ENCODE results near the gene EXOC6B.

EXOC6B gene

DNA sequence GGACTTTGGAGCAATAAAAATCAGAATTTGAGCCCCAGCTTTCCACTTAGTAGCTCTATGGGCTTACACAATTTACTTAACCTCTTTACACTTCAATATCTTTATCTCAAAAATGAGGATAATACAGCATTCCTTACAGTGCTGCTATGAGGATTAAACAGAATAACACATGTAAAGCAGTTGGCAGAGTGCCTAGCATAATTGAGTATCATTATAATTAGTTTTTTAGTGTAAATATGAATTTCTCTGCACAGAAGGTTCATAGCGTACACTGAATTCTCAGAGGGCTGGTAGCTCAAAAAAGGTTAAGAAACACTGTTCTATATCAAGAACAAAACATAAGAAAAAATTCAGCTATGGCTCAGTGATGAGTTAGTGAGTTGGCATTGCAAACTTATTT lies 487.8 kb downstream of the EXOC6B start:
- DNase-seq, result no peak

DNA sequence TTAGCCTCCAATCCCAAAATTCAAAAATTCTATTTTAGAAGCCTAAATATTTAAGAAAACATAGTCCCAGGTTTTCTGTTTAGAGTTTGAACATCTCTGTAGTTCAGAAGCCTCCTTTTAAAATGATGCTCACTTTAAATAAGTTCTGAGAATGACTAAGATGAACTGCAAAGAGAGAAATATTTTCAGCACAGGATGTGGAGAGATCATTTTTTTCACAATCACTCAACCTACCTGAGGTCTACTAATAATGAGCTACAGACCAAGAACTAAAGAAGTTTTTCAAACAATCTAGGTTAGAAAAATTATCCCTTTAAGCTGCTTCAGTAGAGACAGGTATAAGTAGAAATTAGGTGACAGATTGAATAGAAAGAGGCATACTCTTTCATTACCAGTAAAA lies 493.1 kb downstream of the EXOC6B start:
- DNase-seq, result no peak

DNA sequence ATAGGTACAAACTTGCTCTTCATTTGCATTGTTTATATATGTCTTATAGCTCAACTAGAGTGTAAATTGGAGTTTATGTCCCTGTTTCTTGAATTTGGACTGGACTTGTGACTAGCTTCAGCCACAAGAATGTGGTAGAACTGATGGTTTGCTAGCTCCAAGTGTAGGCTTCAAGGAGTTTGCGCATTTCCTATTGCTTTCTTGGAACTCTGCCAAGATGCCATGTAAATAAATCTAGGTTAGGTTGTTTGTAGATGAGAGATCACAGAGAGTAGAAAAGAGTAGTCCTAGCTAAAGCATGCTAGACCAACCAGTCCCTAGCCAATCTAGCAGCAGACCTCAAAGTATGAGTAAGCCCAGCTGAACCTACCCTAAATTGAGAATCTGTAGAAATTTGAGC lies 495.2 kb downstream of the EXOC6B start:
- no peak for DNase-seq

DNA sequence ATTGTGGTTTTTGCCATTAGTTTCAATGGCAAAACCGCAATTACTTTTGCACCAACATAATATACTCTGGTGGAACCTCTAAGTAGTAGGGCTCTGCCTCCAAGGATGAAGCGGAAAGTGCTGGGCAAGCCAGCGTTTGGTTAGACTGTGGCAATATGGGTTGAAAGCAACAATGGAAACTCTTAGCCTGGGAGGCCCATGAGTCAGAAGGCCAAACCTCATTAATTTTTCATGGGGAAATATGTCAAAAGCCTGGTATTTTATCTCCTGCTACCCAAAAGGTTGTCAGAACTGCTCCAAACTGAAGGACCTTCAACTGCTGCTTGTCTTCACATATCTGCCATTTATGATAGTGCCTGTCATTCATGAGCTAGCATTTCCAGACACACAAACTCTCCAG lies 499.1 kb downstream of the EXOC6B start:
- no peak for DNase-seq

DNA sequence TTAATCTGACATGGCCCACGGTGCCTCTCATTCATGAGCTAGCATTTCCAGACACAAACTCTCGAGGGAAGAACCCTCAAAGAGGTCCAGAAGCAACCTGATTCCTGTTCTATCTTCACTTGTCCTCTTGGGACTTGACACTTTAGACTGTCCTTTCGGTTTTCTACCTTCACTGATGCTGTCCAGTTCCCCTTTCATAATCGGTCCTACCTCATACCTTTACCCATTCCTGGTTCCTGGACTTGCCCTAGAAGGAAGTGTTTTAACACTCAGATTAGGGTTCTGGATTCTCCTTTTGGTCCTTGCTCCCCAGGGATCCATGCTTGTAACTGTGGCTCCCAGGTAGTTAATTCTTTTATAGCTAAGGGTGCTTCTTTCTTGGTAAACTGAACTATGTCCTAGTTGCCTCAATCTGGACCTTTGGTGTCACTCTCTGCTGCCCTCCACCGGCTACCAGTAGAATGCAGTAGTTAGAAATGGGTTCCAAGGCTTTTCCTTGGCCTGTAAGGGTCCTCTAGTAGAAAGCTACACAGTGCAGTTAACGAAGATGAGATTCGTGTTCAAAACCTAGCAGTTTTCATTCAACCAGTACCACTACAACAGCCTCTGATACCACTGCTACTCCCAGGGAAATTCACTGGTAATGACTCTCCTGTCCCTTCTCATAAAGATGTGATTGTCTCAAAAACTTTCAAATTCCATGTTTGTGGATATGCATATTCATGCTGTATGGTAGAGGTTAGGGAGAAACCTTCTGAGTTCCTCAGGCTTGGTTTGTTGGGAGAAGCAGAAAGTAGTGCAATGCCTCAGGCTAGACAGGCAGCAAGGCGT lies 500.0 kb downstream of the EXOC6B start:
- no peak for DNase-seq

DNA sequence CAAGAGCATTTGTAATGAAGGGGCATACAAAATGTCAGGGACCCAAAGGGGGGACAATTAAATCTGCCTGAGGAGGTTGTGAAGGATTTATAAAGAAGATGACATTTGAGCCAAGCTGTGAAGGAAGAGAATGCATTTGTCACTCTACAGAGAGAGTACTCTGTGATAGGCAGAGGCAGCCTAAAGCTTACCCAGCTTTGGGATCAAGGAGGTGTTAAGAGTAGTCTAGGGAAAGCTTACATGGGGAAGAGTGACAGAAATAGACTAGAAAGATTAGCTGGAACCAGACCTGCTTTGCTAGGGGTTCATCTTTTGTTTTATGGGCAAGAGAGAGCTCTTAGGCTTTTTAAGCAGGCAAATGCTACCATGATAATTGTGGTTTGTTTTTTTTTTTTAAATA lies 509.1 kb downstream of the EXOC6B start:
- no peak for DNase-seq

DNA sequence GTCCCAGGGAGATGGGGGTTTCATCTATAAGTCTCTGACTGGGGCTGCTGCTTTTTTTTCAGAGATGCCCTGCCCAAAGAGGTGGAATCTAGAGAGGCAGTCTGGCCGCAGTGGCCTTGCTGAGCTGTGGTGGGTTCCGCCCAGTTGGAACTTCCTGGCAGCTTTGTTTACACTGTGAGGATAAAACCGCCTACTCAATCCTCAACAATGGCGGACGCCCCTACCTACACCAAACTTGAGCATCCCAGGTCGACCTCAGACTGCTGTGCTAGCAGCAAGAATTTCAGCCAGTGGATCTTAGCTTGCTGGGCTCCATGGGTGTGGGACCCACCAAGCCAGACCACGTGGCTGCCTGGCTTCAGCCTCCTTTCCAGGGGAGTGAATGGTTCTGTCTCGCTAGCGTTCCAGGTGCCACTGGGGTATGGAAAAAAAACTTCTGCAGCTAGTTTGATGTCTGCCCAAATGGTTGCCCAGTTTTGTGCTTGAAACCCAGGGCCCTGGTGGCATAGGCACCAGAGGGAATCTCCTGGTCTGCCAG lies 525.6 kb downstream of the EXOC6B start:
- no peak for DNase-seq

DNA sequence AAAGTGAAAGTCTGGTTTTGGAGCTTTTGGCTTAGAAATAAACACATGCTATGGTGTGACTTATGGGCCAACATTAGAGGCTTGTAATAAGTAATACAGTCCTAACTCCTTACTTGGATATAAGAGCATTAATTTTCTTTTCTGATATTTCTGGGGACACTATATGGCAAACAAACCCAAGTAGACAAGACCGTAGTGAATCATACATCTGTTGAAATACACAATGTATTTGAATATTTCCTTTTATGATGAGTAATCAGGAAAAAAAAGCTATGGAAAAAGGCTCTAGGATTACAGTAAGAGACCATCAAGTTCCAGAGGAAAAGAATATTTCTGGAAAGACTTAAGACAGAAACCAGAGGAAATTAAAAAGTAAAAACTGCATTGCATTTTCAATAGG lies 532.2 kb downstream of the EXOC6B start:
- no peak for DNase-seq

DNA sequence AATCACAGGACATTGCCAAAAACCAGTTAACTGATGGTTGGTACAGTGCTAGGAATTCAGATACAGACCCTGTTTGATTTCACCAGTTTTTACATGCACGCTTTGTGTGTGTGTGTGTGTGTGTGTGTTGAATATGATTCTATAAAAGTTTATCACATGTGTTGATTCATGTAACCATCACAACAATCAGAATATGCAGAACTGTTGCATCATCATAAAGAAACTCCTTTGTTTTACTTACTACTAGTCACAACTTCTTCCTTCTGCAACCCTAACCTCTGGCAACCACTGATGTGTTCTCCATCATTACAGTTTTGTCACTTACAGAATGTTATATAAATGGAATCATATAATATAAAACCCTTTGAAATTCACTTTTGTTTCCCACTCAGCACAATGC lies 533.4 kb downstream of the EXOC6B start:
- no peak for DNase-seq

DNA sequence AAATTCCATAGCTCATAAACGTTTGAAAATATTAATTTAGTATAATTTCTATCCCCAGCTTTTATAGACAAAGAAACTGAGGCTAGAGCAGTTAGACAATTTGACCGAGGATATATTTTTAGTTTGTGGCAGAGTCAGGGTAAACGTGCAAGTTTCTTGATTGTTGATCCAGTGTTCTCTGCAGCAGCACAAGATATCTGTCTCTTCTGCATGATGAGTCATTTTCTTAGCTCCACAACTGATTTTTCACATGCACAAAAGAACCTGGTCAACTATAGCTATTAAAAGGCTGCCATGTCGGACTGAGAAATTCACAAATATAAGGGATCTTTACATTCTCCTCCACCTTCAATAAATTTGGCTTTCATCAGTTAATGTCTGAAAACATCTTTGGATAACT lies 534.8 kb downstream of the EXOC6B start:
- DNase-seq, result no peak

DNA sequence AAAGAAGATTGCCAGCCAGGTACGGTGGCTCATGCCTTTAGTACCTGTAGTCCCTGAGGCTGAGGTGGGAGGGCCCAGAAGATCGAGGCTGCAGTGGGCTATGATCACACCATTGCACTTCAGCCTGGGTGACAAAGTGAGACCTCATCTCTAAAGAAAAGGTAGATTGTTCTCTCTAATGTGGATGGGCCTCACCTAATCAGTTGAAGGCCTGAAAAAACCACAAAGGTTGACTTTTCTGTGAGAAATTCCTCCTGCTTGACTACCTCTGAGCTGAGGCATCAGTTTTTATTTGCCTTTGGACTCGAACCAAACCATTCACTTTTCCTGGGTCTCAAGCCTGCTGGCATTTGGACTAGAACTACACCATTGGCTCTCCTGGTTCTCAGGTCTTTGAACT lies 536.1 kb downstream of the EXOC6B start:
- DNase-seq, result no peak

DNA sequence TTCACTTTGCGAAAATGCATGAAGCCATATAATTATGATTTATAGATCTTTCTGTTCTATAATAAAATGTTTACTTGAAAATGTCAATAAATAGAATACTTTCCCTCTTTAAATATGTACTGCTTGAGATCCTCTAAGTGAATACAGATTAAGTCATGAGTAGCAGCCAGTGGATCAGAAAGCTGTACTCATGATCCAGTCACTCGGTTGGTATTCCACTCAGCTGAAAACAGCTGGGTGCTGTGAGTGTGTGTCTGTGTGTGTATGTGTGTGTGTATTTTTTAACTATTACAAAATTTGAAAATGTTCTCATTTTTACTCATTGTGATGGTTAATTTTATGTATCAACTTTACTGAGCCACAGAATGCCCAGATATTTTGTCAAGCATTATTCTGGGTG lies 536.5 kb downstream of the EXOC6B start:
- DNase-seq, result no peak

DNA sequence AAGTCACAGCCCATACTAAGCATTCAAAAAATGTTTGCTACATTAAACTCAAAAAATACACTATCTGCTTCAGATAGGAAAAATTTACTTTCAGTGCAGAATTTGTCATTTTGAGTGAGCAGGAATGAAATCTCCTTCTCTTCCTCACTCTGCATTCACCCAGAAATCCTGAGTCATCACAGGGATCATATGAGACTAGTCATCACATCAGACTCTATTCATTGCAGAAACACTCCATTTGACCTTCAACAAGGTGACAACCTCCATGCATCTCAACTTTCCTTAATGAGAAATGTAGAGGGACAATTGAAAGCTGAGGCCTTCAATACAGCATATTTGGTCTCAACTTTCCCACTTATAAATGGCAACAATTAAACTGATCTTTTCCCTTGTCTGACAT lies 547.8 kb downstream of the EXOC6B start:
- DNase-seq, result no peak

DNA sequence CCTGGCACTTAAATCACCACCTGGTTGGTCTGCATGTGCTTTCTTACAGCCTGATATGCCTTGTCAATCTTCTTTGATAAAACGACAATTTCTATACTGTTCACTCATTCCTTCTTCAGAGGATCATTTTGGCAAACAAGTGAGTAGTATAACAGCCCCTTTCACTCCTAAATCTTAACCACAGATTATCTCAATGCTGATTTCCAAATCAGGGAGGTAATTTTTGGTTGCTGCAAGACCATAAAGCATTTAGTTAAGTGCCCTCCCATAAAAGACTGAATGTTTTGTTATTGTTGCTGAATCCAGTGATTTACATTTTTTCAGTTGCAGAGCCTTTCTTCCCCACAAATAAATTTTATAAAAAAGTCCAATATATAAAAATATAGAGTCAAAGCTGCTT lies 549.0 kb downstream of the EXOC6B start:
- DNase-seq, result no peak

DNA sequence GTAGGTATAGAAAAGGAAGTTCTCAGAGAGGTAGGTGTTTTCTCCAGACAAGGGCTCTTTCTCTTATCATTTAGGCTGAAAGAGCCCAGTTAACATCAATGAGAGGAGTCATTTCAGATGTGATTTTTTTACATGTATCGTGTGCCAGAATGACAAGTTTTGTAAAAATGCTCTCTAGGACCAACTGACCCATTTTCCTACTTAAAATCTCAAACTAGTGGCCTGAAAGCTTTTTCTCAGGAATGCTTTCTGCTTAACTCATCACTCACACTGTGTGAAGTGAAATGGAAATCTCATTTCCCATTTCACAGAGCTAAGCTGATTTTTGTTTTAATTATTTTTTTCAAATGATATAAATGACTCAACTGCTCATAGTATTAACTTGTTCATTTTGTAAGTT lies 549.5 kb downstream of the EXOC6B start:
- DNase-seq, result no peak

DNA sequence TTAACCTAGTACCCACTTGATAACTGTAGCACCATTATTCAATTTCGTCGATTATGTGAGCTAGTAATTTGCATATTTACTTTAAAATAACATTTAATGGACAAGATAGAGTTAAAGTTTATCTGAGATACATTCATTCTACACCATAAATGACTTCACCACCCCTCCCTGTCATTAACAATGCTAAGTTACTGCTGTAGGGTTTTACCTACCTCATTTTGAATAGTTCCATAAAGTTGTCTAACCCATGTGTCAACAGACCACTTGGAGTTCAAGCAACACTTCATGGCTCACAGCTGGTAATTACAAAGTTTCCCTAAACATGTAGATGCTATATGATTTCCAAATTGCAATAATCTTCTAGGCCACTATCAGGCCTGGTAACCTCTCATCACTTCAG lies 550.7 kb downstream of the EXOC6B start:
- no peak for DNase-seq

DNA sequence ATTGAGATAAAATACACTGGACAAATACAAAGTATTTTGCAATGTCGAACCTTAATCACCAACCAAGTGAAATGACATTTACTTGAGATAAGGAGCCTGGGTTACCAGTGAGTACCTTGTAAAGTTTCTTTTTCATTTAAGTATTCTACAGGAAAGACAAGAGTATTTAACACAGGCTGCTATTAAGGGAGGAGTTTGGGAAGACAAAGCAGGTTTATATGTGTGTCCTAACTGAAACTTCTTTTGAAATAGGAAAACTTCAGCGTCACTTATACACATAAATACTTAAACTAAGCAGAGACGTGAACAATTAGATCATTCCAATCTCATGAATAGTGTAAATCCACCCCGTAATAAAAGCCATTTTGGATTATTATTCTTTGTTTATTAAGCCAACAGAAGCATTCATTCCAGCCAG lies 551.4 kb downstream of the EXOC6B start:
- DNase-seq, result no peak

DNA sequence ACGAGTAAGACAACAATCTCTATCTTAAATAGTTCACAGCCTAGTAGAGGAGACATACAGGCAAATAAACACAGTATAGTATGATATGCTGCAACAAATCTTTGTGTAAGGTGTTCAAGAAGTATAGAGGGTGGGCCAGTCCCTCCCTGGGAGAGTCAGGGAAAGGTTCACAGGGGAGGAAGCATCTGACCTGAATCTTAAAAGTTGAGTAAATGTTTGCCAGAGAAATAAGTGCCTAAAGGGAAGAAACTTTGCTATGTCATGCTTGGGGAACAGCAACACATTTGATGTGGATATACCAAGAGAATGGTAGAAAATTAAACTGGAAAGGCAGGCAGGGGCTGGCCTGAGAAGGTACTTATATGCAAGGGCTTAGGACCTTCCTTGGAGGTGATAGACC lies 552.4 kb downstream of the EXOC6B start:
- DNase-seq, result no peak

DNA sequence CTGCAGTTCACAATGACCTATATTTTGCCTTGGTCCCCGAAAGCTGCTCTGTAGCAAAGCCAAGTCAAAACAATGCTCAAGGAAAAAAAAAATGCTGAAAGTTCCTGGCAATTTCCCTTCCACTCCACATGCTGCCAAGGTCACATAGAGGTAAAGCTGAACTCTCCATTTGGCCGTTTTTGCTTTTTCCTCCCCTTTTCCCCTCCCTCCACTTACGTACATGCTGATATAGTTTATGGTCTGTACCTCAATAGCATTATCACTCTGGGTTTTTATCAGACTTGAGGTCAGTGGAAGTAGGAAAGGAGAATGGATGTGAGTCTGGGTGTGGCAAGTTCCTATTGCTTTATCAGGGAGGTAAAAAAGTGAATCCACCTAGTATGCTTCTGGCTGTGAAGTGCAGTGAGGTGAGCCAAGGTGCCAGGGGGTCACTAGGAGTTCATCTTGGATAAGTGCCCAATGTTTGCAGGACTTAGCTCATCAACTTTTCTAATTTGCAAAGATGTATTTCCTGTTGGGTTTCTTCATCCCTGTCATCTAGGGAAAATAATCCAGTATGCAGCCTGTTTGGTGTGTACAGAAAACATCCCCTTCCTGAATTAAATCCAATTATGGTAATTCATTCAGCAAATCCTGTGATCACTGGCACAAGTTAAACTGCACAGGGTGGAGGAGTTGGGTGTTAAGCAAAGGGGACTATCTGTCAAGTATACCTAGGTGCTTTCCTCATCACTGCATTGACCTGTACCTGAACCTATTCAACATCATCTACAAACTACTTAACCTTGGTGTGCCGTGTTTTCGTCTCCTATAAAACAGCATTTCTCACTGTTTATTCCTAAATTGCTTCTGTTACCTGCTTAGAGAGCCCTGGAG lies 553.8 kb downstream of the EXOC6B start:
- DNase-seq, result no peak

DNA sequence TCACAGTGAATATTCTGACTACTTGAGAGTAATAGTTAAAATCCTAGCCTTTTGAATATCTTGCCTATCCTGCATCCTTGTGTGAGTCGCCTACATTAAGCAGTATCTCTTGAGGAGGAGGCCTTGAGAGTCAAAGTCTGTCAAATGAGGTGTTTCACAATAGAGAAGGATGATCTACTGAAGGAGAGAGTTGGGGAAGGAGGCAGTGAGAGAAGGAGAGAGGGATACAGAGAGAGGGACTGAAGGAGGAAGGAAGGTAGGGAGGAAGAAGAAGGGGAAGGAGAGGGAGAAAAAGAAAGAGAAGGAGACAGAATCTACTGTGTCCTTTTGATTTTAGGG lies 554.6 kb downstream of the EXOC6B start:
- DNase-seq, result no peak

DNA sequence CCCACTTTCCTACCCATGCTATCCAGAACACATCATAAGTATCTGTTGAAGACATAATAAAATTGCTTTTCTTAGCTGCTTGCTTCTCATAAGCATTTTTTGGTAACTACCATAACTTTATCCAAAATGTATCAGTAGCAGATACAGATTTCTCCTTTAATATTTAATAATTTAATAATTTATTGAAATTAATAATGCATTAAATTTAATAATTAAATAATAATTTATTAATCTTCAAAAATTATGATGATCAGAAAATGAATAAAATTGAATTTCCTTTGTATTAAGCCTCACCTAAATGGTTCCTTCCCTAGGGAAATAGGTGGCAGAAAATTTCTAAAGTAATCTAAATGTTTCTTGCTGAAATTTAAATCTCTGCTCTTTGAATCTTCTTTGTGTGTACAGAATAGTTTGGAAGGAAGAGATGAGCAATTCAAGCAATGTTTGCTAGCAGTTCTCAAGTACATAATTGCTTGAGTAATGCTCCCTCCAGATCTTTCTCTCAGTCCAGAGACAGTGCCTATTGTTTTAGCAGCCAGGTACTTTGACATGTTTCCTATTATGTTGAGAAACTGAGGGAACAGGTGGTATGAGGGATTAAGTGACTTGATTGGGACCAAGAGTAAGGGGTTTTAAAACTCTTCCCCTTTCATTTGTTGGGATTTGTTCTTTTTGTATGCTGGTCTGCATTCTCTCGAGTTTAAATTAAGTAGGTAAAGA lies 555.1 kb downstream of the EXOC6B start:
- no peak for DNase-seq

DNA sequence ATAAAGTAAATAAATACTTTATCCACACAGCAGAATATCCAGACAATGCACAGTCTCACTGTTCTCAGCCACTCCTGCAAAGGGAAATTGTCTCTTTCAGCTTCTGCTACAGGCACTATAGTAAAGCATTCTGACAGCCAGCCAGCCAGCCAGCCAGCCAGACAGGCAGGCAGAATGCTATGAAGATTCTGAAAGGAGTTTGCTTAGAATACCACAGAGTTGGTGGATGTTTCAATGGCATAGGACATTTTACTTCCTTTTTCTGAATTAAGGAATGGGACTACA lies 562.1 kb downstream of the EXOC6B start:
- DNase-seq, result no peak

DNA sequence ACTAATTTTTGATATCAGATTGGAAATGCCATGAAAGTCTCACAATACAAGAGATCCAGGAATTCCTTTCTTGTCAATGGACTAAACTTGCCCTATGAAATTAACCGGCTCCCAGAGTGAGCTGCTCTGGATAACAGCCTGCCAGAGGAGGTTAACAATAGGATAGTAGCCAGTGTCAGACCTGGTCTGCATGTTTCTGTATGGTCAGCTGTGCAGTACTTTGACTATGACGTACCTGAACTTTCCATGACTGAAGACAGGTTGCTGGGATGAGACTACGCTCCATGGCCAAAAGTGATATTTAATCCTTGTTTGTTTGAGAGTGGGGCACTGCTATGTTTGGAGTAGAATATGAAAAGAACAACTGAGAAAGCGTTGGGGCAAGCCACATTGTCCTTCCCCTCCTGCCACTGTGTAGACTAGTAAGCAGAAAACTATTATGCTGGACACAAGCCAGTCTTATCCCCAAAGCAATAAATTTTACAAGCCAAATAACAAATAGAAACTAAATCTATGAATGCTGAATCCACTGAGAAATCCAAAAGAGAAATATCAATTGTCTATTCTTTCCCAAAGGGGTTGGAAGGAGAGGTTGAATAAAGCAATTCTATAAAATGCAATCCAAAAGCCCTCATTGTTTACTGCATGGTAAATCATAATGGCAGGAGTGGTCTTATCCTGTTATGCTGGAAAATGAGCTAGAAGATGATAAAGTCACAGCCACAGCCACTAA lies 562.6 kb downstream of the EXOC6B start:
- DNase-seq, result no peak

All from bone marrow (tissue), 2 donors.